ENCODE data around the gene EDIL3. TPM values are rescaled to one million over a fixed set of nuclear protein-coding genes. Genes with fewer than 3 reads are reported as not detected.

EDIL3 gene
- total and polyA plus RNA-seq, 2 donors (not counting 3 experiments of a cell fraction or from before 2014, with no cell fraction given) = 9.1 to 28.8 TPM

DNA sequence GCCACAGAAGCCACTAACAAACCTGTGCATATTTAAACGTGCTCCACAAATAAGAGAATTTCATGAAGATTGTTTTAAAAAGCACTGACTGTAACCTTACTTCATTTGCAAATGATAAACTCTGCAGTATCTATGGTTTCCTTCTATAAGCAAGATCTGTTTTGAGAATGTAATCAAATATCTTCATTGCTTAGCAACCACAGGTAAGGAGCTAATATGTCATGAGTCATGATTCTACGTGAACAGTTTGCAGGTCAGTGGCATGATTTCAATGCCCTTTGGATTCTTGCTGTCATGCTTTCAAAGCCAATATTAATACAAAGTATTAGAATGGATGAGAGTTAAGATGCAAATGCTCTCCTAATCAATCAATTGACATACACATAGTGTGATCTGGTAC lies 325.0 kb downstream of the EDIL3 start:
- H3K4me2 ChIP-seq (ENCODE audit: insufficient read depth, low read length) = no peak overlapping the region
- TF ChIP-seq CTCF (IDR thresholded peaks at IDR 0.05; ENCODE audit: extremely low read depth in 1 of 2, insufficient read depth in 1 of 2, low read depth in 1 of 2, low read length in 2 of 2) (no peak), MAX (IDR thresholded peaks at IDR 0.05; ENCODE audit: insufficient read depth, insufficient read length) (no peak), EZH2 (IDR thresholded peaks at IDR 0.05; ENCODE audit: borderline replicate concordance, low read depth, low read length, severe bottlenecking) (no peak), POLR2AphosphoS5 (IDR thresholded peaks at IDR 0.05; ENCODE audit: insufficient read depth, low read depth, low read length) (no peak), MYC (IDR thresholded peaks at IDR 0.05; ENCODE audit: low read depth, low read length) (no peak)
- no peaks in the 10 kb centered on the region for H3K79me2 ChIP-seq (ENCODE audit: control insufficient read depth, insufficient read depth, low read length)
- BruUV-seq (replicated peaks) = no TSS peak
- dilution Hi-C loops (cut with MboI; ENCODE audit: extremely low pct_ligation_motif_present, low sequenced_read_pairs) = no loop called here
- no peaks in the 10 kb centered on the region for H3K27me3 ChIP-seq (ENCODE audit: control insufficient read depth in 2 of 2, insufficient read depth in 2 of 2, low read length in 2 of 2)
- H4K20me1 ChIP-seq (replicated peaks; ENCODE audit: control insufficient read depth, extremely low read depth, insufficient read depth, low read length) = no peaks in the 10 kb centered on the region
- no peak overlapping the region for H2AFZ ChIP-seq (ENCODE audit: low read depth, low read length)
- DNase-seq (ENCODE audit: low read depth, low spot score) (no peak), FAIRE-seq (no peak)
- POLR2A ChIA-PET = no interaction called here
- no peak overlapping the region for H3K4me3 ChIP-seq (replicated peaks in 1 of 3; ENCODE audit: insufficient read depth in 1 of 3, low read depth in 1 of 3, low read length in 3 of 3)
- H3K4me1 ChIP-seq (ENCODE audit: control insufficient read depth, extremely low read depth, insufficient read depth, low read length) = no peaks in the 10 kb centered on the region
- no peaks in the 10 kb centered on the region for H3K9me3 ChIP-seq (replicated peaks; ENCODE audit: control insufficient read depth, insufficient read depth, low read length)
- no peaks in the 10 kb centered on the region for H3K36me3 ChIP-seq (ENCODE audit: control insufficient read depth in 2 of 2, extremely low read depth in 1 of 2, insufficient read depth in 2 of 2, low read length in 2 of 2)
- no peak overlapping the region for H3K9ac ChIP-seq (replicated peaks; ENCODE audit: extremely low read depth, insufficient read depth, low read length)
- H3K9me1 ChIP-seq (replicated peaks; ENCODE audit: control insufficient read depth, extremely low read depth, insufficient read depth, low read length) = no peaks in the 10 kb centered on the region
- intact Hi-C loops (cut with micrococcal nuclease) = no loop called here
- no peak overlapping the region for H3K27ac ChIP-seq (ENCODE audit: insufficient read depth, low read depth, low read length)
- CTCF ChIA-PET = no interaction called here

DNA sequence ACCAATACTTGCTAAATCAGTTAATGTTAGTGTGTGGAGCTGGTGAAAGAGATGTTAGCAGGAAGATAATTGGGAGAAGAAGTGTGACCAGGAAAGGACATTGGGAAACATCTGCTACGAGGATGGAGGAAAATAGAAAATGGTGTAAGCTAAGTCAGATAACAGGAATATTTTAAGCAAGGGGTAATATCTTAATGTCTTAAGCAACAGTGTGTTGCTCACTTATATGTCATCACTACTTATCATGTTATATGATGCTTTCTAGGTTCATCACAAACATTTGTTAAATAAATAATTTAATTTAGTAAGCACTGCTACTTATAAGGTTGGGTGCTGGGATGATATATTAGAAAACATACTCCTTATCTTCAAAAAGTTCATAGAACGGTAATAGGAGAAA lies 326.1 kb downstream of the EDIL3 start:
- Histone ChIP-seq H3K4me3 (replicated peaks in 1 of 3; ENCODE audit: insufficient read depth in 1 of 3, low read depth in 1 of 3, low read length in 3 of 3) (no peak overlapping the region), H3K9me1 (replicated peaks; ENCODE audit: control insufficient read depth, extremely low read depth, insufficient read depth, low read length) (no peaks in the 10 kb centered on the region), H3K27me3 (ENCODE audit: control insufficient read depth in 2 of 2, insufficient read depth in 2 of 2, low read length in 2 of 2) (no peaks in the 10 kb centered on the region), H3K27ac (ENCODE audit: insufficient read depth, low read depth, low read length) (no peak overlapping the region), H2AFZ (ENCODE audit: low read depth, low read length) (no peak overlapping the region), H3K4me1 (ENCODE audit: control insufficient read depth, extremely low read depth, insufficient read depth, low read length) (no peaks in the 10 kb centered on the region), H3K79me2 (ENCODE audit: control insufficient read depth, insufficient read depth, low read length) (no peaks in the 10 kb centered on the region), H4K20me1 (replicated peaks; ENCODE audit: control insufficient read depth, extremely low read depth, insufficient read depth, low read length) (no peaks in the 10 kb centered on the region), H3K4me2 (ENCODE audit: insufficient read depth, low read length) (no peak overlapping the region), H3K9me3 (replicated peaks; ENCODE audit: control insufficient read depth, insufficient read depth, low read length) (no peaks in the 10 kb centered on the region), H3K36me3 (ENCODE audit: control insufficient read depth in 2 of 2, extremely low read depth in 1 of 2, insufficient read depth in 2 of 2, low read length in 2 of 2) (no peaks in the 10 kb centered on the region), H3K9ac (replicated peaks; ENCODE audit: extremely low read depth, insufficient read depth, low read length) (no peak overlapping the region)
- no peak for TF ChIP-seq MAX (IDR thresholded peaks at IDR 0.05; ENCODE audit: insufficient read depth, insufficient read length)
- TF ChIP-seq POLR2A (IDR thresholded peaks at IDR 0.05; ENCODE audit: low read depth, low read length) = no peak
- TF ChIP-seq CTCF (IDR thresholded peaks at IDR 0.05; ENCODE audit: extremely low read depth in 1 of 2, insufficient read depth in 1 of 2, low read depth in 1 of 2, low read length in 2 of 2) = no peak
- no peak for TF ChIP-seq JUN (IDR thresholded peaks at IDR 0.05; ENCODE audit: borderline replicate concordance, insufficient read depth, insufficient read length, low read depth)
- no peak for TF ChIP-seq POLR2AphosphoS5 (IDR thresholded peaks at IDR 0.05; ENCODE audit: insufficient read depth, low read depth, low read length)
- no peak for TF ChIP-seq MYC (IDR thresholded peaks at IDR 0.05; ENCODE audit: low read depth, low read length)
- TF ChIP-seq GATA2 (IDR thresholded peaks at IDR 0.05; ENCODE audit: insufficient read depth, insufficient read length, low read depth, low read length) = no peak
- no peak for TF ChIP-seq FOS (IDR thresholded peaks at IDR 0.05; ENCODE audit: borderline replicate concordance, insufficient read depth, low read length)
- TF ChIP-seq EZH2 (IDR thresholded peaks at IDR 0.05; ENCODE audit: borderline replicate concordance, low read depth, low read length, severe bottlenecking) = no peak
- POLR2A ChIA-PET = interaction anchor here (0.7 kb wide), 1 partner anchor 22 kb away, joined by 3 read pairs; no protein-coding TSS in a partner anchor
- FAIRE-seq = no peak
- CTCF ChIA-PET = no interaction called here
- BruUV-seq (replicated peaks) = no TSS peak
- intact Hi-C loops (cut with micrococcal nuclease) (no loop called here), dilution Hi-C loops (cut with MboI; ENCODE audit: extremely low pct_ligation_motif_present, low sequenced_read_pairs) (no loop called here)
- DNase-seq (ENCODE audit: low read depth, low spot score) = no peak
